A549 (cell line): ENCODE results near the gene FLT3LG.

Source experiments
- CTCF ChIP-seq: fragments of >200 bp; sonication (Bioruptor Twin); formaldehyde crosslinking; IDR thresholded peaks from 3 replicates; pipeline ENCODE4 v1.5.1; 2016
- E2F6 ChIP-seq: IDR thresholded peaks from 2 replicates; pipeline ENCODE4 v1.6.1; 2012; ENCODE audit warnings: low read depth, borderline replicate concordance
- HEYL ChIP-seq: fragments of 250-450 bp; sonication (Bioruptor Pico); IDR thresholded peaks from 2 replicates; pipeline ENCODE4 v1.8.0; 2021; ENCODE audit warnings: mild to moderate bottlenecking, moderate library complexity
- PBX3 ChIP-seq: IDR thresholded peaks from 2 replicates; pipeline ENCODE4 v1.6.1; 2012
- POLR2A ChIP-seq: IDR thresholded peaks from 2 replicates; pipeline ENCODE4 v1.6.1; 2012; ENCODE audit warnings: mild to moderate bottlenecking, low read length
- RAD21 ChIP-seq, 2 experiments: fragments of >200 bp in 1 of 2; sonication (Bioruptor Twin) in 1 of 2; formaldehyde crosslinking in 1 of 2; IDR thresholded peaks in 1 of 2; conservative IDR thresholded peaks in 1 of 2; 2 replicates in 1 of 2; 3 replicates in 1 of 2; pipeline ENCODE4 v1.6.1; 2012 to 2018; ENCODE audit warnings: inconsistent platforms in 1 of 2
- ZFP36 ChIP-seq: fragments of 450-650 bp; IDR thresholded peaks from 2 replicates; pipeline ENCODE4 v1.6.1; 2014; ENCODE audit warnings: borderline replicate concordance; ENCODE audit not compliant: partially characterized antibody

GRCh38 chr19:49518033-49518432, 44.0 kb downstream of the FLT3LG start:
- no peak for TF ChIP-seq CTCF
- TF ChIP-seq RAD21 (conservative IDR thresholded peaks at IDR 0.05 in 1 of 2, IDR thresholded peaks at IDR 0.05 in 1 of 2): no peak
- no peak for TF ChIP-seq PBX3
- TF ChIP-seq HEYL (CRISPR knock-in tag): no peak
- no peak for TF ChIP-seq POLR2A
- no peak for TF ChIP-seq ZFP36
- no peak for TF ChIP-seq E2F6
